HG03442 (cell line): ENCODE measurements around the gene EHBP1.

Source experiments
- ATAC-seq: cut with Tn5 transposase; IDR thresholded peaks from one replicate; pipeline ENCODE4 v1.9.1; 2021; ENCODE audit warnings: mild to moderate bottlenecking, moderate library complexity; ENCODE audit not compliant: unreplicated experiment

Gene EHBP1

DNA sequence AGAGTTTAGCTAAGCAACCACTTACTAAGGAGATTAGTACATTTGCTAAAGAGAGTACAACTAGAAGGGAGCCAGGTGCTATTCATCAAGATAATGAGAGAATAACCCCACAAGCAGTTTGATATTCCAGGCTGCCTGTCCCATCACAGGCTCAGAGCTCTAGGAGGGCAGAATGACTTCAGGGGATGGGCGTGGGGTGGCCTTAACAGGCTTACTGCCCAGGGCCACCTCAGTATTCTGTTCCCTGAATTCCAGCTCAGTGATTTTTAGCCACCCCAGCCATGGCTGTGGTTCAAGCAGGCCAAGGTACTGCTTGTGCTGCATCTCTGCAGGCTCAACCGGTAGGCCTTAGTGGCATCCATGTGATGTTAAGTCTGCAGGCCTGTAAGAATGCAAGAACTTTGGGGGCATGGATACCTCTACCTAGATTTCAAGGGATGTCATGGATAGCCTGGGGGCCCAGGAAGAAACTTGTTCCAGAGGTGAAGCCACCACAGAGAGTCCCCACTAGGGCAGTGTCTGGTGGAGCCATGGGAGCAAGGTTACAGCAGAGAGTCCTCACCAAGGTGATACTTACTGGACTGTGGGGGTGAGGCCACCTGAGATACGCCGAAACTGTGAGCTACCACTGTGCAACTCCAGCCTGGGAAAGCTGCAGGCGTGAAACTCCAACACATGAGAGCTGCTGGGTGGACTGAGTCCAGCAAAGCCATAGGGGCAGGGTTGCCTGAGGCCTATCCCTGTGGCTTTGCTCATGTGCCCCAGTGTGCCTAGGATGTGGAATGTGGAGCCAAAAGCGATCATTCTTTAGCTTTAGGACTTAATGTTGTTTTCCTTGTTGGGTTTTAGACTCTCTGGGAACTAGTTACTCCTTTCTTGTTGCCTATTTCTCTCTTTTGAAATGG, 107.7 kb downstream of the EHBP1 start:
- ATAC-seq = no peak

DNA sequence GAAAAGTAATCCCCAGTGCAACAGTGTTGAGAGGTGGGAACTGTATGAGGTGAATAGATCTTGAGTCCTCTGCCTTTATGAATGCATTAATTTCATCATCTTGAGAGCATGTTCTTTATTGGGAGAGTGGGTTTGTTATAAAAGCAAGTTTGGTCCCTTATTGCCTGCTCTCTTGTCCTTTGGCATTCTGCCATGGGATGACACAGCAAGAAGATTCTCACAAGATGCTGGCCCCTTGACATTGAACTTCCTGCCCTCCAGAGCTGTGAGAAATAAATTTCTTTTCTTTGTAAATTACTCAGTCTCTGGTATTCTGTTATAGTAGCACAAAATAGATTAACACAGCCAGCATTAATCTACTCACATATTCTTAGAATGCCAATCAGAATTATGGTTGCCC, 108.6 kb downstream of the EHBP1 start:
- no peak for ATAC-seq

DNA sequence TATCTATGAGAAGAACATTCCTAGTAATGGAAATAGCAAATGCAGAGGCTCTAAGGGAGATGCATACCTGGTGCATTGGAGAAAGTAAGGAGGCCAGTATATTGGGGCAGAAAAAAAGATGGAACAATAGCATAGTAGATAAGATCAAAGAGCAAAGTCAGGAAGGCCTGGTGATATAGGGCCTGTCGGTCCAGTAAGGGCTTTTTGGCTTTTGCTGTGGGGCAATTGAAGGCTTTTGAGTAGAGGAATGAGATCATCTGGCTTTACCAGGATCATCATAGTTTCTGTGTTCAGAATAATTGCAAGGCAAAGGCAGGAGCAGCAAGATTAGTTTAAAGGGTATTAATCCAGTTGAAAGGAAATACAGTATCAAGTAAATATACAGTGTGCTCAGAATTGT, 111.8 kb downstream of the EHBP1 start:
- ATAC-seq = no peak

DNA sequence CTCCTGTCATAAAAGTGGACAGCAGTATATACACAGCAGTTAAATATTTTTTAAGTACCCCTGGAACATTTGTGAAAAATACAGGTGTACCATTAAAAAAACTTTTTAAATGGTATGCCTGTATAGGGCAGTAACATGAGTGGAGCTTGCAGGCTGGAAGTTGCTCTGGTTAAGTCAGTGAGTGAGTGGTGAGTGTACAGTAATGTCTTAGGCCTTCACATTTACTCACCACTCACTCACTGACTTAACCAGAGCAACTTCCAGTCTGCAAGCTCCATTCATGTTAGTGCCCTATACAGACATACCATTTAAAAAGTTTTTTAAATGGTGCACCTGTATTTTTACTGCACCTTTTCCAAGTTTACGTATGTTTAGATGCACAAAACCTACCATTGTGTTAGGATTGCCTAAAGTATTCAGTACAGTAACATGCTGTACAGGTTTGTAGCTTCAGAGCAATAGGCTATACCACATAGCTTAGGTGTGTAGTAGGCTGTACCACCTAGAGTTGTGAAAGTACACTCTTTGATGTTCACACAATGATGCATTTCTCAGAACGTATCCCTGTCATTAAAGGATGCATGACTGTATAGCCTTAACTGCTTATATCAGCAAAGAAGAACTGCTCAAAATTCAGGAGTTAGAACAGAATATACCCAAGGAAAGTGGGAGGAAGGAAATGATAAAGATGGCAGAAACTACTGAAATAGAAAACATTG, 112.6 kb downstream of the EHBP1 start:
- no peak for ATAC-seq

DNA sequence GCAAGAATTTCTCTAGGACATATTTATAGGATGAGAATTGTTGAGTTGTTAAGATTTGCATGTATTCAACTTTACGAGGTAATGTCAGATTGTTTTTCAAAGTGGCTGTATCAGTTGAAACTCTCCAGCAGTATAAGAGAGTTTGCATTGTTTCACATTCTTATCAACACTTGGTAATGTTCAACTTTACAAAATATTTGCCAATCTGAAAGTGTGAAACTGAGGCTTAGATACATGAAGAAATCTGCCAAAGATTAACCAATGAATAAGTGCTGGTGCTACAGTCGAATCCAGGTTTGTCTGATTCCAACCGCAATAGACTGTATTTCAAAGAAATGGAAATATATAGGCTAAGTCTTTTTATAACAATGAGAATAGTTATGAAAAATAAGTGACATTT, 117.0 kb downstream of the EHBP1 start:
- no peak for ATAC-seq

DNA sequence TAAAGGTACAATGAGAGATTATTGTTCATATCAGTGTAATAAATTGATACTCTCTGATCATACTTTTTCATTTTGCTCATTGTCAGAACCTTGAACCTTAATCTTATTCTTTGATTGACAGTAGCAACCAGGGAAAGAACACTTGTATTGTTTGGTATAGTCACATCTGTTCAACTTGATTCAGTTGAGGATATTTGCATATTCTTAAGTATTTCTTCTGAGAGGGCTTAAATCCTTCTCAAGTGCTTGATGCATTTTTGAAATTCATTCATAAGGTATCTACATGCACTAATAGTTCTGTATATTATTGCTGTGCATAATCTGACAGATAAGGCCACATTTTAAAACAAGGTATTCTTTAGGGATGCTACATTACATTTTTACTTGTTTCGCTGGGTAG, 118.9 kb downstream of the EHBP1 start:
- no peak for ATAC-seq

DNA sequence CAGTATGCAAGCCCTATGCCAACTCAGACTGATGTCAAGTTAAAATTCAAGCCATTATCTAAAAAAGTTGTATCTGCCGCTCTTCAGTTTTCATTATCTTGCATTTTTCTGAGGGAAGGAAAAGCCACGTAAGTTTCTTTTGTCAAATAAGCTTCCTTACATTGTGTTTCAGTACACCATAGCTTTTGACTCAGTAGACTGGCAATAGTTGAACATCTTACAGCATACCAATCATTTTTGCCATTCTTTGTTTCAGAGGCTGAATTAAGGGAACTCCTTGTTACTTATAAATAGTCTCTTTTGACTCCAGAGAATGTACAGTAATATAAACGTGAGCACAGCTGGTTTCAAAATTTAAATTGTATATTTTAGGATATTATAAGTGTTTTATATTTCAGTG, 120.6 kb downstream of the EHBP1 start:
- ATAC-seq = no peak

DNA sequence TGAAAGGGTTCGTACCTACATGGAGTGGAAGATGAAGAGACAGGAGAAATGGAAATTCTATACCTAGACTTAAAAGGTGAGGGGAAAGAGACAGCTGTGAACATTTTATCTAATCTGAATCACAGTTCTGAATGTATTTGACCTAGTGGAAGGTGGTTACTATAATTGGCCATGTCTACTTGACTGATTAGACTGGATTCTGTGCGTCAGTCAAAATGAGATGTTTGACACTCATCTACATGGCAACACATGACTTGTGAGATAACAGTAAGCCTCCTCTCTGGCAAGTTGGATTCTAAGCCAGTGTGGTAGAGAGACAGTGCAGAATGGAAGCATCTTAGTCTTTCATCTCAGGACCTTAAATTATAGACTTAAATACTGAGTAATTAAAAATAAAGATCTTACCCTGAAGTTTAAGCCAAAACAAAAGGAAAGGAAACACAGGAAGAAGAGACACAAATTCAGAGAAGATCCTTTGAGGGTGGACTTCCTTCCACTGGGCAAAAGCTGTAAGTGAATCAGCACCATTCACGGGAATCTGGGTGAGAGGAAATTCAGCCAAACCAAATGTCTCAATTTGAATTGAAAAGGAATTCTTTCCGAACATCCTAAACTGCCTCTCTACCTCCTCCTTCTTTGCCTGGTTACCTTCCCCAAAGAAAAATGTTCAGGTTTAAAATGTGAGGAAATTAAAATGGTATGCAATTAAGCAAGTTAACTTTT, 121.6 kb downstream of the EHBP1 start:
- no peak for ATAC-seq

DNA sequence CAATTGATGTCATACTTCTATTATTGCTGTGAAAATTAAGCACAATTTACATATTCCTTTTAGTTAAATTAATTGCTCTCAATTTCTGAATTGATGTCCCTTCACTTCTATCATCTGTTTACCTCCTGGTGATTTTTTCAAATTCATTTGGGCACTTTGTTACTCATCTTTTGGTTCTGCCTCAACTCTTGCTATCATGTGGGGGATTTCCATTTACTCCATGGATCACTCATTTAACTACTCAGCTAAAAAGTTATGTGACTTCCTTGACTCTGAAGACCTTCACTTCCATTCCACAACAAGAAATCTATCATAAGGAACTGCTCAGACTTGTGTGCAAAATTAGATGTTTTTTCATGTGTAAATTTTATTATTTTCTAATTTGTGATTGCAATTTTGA, 126.2 kb downstream of the EHBP1 start:
- no peak for ATAC-seq

DNA sequence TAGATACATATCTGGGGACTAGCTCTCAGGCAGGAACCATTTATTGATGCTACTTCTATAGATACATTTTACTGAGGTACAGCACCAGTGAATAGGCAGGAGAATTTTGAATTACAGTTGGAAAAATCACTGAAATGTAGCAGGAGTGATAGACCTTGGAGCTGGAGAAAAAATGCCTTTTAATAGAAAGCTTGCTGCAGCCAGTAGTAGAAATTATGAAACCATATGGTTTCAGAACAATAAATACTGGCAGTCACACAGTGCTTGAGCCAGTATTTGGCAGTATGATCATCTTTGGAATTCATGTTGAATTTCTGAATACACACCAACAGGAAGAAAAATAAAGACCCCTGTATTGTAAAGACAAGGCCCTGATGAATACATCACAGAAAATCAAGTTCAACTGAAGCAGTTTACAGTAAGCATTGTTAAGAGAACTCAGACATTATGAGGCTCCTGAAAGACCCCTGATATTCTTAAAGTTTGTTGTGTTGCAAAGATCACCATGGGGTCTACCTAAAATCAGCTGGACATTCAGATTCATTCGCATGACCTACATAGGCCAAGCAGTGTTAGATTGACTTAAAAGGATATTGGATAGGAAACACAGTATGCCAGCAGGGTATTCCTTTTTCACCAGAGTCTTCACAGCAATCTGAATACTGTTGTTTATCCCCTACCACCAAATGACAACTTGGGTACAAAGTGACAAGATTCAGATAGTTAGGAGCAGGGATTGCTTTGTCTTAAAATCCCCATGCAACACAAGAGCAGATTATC, 139.0 kb downstream of the EHBP1 start:
- ATAC-seq = no peak

DNA sequence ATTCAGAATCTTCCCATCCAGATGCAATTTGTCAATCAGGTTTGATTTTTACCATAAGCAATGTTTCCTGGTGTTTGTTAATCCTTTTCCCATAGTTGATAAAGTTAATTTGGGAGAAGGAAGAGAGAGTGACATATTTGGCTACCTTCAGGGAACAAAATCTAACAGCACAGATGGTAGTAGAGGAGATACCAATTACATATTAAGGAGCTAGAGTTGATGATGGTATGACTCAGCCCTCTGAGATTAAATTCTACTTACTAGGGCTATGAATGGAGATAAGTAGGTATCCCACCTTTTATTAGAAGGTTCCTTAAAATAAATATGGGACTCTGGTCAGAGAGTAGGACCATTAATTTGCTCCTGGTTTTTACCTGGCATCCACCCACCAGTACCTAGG, 139.7 kb downstream of the EHBP1 start:
- ATAC-seq = no peak

DNA sequence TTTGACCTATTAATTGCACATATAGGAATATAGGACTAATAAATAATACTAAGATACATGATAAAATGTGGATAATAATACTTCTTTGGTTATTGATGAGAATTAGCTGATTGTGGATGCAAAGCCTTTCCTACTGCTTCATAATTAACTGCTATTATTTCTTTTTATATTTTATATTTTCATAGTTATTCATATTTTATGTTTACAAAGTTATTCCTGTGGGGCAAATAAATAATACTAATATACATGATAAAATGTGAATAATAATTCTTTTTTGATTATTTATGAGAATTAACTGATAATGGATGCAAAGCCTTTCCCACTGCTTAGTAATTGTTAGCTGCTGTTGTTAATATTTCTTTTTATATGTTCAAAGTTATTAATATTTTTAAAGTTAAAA, 146.7 kb downstream of the EHBP1 start:
- no peak for ATAC-seq

DNA sequence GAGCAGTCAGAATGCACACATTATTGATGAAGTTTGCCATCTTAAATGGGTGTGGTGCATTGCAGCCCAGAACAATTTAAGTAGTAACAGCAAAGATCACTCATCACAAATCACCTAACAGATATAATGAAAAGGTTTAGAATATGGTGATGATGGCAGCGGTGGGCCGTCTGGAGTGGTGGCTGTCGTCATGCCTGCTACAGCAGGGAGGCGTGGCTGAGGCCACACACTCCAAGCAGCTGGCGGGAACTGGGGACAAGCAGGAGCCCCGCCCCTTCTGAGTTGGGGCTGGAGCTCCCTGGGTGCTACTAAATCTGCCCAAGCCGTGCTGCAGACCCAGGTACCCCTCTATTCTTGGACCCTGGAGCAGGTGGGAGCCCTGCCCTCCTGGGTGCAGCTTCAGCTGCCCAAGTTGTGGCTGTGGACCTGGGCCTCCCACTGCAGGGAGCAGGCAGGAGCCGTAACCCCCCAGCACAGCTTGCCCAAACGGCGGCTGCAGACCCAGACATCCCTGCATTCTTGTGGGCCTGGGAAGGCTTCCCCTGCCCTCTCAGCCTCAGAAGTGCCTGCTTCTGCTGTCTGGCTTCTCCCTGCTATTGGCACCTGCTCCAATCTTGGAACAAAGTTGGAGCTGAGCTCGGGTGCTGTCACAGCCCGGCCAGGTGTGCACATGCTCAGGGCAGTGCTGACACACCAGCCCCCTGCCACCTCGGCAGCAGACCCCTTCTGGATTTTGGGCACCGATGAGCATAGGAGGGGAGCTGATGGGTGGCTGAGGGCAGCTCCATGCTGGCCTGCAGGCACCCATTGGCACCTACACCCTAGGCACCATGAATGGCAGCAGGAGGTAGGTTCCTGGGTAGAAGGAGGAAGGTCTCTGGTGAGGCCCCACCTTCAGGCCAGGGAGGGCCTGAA, 149.3 kb downstream of the EHBP1 start:
- no peak for ATAC-seq

DNA sequence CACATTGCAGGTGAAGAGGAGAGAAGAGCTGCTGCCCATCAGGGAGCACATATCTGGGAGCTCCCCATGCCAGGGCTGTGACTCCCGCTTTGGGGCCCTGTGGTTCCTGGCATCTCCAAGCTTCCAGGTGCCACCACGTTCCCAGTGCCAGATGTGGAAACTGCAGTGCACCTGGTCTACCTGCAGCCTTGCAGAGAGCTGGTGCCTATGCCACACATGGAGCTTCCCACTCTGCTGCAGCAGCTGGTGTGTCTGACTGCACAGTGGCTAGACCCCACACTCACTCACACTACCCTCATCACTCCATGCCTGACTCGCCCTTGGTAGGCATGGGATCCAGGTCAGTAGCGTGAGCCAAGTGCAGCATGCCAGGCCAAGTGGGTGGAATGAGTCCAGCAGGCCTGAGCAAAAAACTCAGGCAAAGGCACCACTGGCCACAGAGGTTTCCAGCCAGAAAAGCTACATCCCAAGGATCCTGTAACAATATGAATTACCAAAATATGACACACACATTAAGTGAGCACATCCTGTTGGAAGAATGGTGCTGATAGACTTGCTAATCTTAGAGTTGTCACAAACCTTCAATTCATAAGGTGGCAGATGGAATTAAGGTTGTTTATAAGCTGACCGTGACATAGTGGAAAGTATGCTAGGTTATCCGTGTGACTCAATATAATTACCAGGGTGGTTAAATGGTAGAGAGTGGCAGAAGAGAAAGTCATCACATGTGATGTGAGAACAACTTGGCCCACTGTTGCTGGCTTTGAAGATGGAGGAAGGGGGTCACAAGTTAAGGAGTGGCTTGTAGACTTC, 150.9 kb downstream of the EHBP1 start:
- no peak for ATAC-seq

DNA sequence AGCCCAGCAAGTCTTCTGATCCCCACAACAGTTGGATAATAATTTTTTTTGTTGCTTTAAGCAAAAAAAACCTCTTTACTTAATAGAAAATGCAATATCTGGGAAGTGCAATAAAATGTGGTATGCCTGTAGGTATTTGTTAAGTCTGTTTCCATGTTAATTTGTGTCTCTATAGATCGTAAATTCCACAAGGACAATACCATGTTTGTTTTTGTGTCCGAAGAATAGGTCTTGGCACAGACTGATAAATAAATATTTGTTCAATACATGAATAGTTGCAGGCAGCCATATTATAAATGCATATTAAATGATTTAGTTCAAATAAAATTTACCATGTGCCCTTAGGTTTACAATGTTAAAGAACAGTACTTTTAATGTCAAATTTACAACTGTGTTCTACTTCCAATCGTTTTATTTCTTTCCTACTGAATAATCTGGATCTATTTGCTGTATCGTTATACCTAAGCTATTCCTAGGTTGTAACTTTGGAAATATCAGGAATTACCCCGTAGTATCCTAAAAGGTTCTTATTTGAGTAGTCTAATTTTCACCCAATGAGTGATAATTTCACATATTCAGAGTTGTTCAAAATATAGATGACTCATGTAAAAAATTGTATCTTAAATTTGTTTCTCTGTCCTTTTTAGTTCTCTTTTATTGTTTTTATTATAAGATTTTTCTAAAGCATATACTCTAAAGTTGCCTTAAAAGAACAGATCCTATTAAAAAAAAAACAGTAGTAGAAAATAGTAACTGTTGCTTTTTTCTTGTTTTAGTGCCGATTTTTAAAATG, 151.8 kb downstream of the EHBP1 start:
- no peak for ATAC-seq

DNA sequence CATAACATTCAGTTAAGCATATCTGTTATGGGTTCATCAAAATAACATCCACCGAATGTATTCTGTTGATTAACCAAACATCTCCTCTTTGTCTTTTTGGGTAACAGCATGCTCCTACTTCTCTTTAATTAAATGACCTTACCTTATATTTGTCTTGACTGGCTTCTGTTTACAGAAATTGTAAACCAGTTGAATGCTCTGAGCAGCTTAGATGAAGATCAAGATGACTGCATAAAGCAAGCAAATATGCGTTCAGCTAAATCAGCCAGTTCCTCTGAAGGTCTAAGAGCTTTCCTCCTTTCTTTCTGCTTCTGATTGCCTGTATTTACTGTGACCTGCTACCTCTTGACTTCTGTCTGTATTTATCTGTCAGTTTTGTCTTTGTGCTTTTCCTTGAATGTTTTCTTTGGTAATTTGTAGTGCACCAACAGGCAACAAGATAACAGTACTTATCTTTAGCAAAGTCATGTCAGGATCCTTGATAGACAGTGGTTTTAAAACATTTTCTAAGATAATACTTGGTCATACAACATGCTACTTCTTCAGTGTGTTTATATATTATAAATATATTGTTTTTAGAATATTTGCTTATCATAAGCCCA, 152.8 kb downstream of the EHBP1 start:
- ATAC-seq = no peak

DNA sequence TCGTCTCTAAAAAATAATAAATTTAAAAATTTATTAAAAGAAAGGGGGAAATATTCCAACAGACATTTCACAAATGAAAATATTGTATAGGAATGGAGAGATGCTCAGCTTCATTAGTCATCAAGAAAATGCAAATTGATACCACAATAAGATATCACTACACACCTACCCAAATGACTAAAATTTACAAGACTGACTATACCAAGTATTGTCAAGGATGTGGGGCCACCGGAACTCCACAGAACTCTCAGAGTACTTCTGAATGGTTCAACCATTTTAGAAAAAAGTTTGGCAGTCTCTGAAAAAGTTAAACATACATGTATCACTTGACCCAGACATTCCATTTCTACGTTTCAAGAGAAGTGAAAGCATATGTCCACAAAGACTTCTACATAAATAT, 163.4 kb downstream of the EHBP1 start:
- no peak for ATAC-seq

DNA sequence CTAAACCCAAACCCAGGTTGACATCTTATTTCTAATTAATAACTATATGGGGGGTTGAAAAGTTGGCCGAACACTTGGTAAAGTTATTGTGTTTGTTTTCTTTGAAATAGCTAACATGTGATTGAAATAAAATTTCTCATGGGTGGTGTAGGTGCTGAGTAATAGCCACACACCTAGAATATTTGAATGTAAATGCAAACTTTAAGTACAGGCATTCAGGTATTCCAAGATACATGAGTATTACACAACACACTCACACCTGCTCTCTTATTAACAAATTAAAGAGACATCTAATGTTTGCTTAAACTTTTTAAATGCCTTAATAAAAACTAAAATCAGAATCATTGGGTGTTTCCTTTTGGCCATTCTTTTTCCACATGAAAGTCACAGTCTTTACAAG, 165.5 kb downstream of the EHBP1 start:
- no peak for ATAC-seq
